Peyer's patch (tissue), 4 donors: ENCODE data around the gene ZNF784.

ENCODE experiments used
- POLR2A ChIP-seq, 2 donors: fragments of 450-650 bp; IDR thresholded peaks; one replicate each; pipeline ENCODE4 v1.5.1; 2017; ENCODE audit warnings: antibody characterized with exemption in 2 of 2, mild to moderate bottlenecking in 2 of 2, moderate library complexity in 2 of 2
- TF ChIP-seq, protein P1 (sequence below), 6 experiments: fragments of 450-650 bp in 4 of 6; fragments of 200-600 bp in 2 of 6; sonication (generic) in 1 of 6; IDR thresholded peaks; one replicate each; pipeline ENCODE4 v1.5.1; 2017 to 2019; ENCODE audit warnings: antibody characterized with exemption in 6 of 6, mild to moderate bottlenecking in 3 of 6, moderate library complexity in 1 of 6

DNA sequence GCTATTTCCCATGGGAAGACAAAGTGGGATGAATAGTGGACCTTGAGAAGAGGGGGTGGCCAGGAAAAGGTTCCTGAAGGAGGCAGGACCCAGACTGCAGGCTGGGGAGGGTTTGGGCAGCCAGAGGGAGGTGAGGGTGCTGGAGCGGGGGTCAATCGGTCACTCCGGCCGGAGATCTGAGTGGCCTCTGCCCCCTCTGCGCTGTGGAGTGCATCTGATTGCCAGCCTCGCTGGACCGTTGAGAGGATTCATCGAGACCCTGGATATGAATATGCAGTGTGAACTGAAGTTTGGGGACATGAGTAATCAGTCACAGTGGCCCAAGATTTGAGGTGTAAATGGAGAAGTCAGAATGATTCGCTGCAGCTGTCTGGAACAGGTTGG lies 11.0 kb upstream of the ZNF784 start:
- TF ChIP-seq POLR2A (IDR thresholded peaks at IDR 0.05): no peak
- TF ChIP-seq, protein P1, sequence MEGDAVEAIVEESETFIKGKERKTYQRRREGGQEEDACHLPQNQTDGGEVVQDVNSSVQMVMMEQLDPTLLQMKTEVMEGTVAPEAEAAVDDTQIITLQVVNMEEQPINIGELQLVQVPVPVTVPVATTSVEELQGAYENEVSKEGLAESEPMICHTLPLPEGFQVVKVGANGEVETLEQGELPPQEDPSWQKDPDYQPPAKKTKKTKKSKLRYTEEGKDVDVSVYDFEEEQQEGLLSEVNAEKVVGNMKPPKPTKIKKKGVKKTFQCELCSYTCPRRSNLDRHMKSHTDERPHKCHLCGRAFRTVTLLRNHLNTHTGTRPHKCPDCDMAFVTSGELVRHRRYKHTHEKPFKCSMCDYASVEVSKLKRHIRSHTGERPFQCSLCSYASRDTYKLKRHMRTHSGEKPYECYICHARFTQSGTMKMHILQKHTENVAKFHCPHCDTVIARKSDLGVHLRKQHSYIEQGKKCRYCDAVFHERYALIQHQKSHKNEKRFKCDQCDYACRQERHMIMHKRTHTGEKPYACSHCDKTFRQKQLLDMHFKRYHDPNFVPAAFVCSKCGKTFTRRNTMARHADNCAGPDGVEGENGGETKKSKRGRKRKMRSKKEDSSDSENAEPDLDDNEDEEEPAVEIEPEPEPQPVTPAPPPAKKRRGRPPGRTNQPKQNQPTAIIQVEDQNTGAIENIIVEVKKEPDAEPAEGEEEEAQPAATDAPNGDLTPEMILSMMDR (IDR thresholded peaks at IDR 0.05): no peak
